DMS53 treated with DMSO at 0.1 percent for 48 hours (cell line): ENCODE data around the gene NPAS4.
"Not testable (repeated sequence)": the region's sequence is repeated elsewhere in the genome, so short reads cannot be mapped to it uniquely, and the experiment has no call there.

Experiments
- DNase-seq: peaks from one replicate; lab custom pipeline; 2025; ENCODE audit not compliant: unreplicated experiment; lab: John Stamatoyannopoulos, UW

Gene NPAS4

GRCh38 chr11:66420671-66421476 is at the start of gene NPAS4:
TSS of gene NPAS4 (plus strand) at chr11:66421035. CDS start at chr11:66421180, 145 bp downstream.
- DNase-seq, result no peak

GRCh38 chr11:66371627-66372415 is 49.0 kb upstream of the NPAS4 start, which contains the start of gene SLC29A2:
TSS of gene SLC29A2 (minus strand) at chr11:66371760. CDS start at chr11:66371591, 169 bp downstream.
- DNase-seq, result peak; percentile 88

GRCh38 chr11:66373265-66373664 is 47.6 kb upstream of the NPAS4 start:
- DNase-seq, result no peak

GRCh38 chr11:66373690-66374287 is 47.0 kb upstream of the NPAS4 start:
- not testable (repeated sequence) for DNase-seq

- DNase-seq, result not testable (repeated sequence)
Observed at GRCh38 chr11:66380264-66380663, 40.6 kb upstream of the NPAS4 start.

- DNase-seq, result peak; percentile 58
Observed at GRCh38 chr11:66384316-66384715, 36.5 kb upstream of the NPAS4 start.

GRCh38 chr11:66386171-66387069 is 34.4 kb upstream of the NPAS4 start:
- peak; percentile 72 for DNase-seq

- peak; percentile 78 for DNase-seq
Observed at GRCh38 chr11:66388780-66389386, 32.0 kb upstream of the NPAS4 start.

GRCh38 chr11:66391322-66391721 is 29.5 kb upstream of the NPAS4 start:
- DNase-seq, result no peak

- no peak for DNase-seq
Observed at GRCh38 chr11:66393954-66394353, 26.9 kb upstream of the NPAS4 start.

- DNase-seq, result no peak
Observed at GRCh38 chr11:66407651-66408050, 13.2 kb upstream of the NPAS4 start.

- peak; percentile 69 for DNase-seq
Observed at GRCh38 chr11:66408488-66409214, 12.2 kb upstream of the NPAS4 start.

- DNase-seq, result no peak
Observed at GRCh38 chr11:66409226-66409625, 11.6 kb upstream of the NPAS4 start.

- DNase-seq, result no peak
Observed at GRCh38 chr11:66410191-66410590, 10.6 kb upstream of the NPAS4 start.

GRCh38 chr11:66411323-66411722 is 9.5 kb upstream of the NPAS4 start:
- DNase-seq, result no peak

- DNase-seq, result no peak
Observed at GRCh38 chr11:66412110-66412509, 8.7 kb upstream of the NPAS4 start.

GRCh38 chr11:66413167-66413566 is 7.7 kb upstream of the NPAS4 start:
- no peak for DNase-seq

GRCh38 chr11:66414120-66414934 is 6.5 kb upstream of the NPAS4 start:
- no peak for DNase-seq

- no peak for DNase-seq
Observed at GRCh38 chr11:66415423-66415822, 5.4 kb upstream of the NPAS4 start.
